Activated naive CD4-positive, alpha-beta T cell treated with anti-CD3 and anti-CD28 coated beads, Interleukin-2, amount 50 U/mL, for 24 hours (primary cell): Measurements from ENCODE around the gene ENG.

Experiments used
- H3K27ac Mint-ChIP-seq: one replicate; pipeline ENCODE4 v1.8.0; 2021; ENCODE audit warnings: mild to moderate bottlenecking, mixed read lengths
- H3K27me3 Mint-ChIP-seq: one replicate; pipeline ENCODE4 v1.8.0; 2021; ENCODE audit warnings: mixed read lengths
- H3K36me3 Mint-ChIP-seq: one replicate; pipeline ENCODE4 v1.8.0; 2021; ENCODE audit warnings: mixed read lengths
- H3K4me1 Mint-ChIP-seq: one replicate; pipeline ENCODE4 v1.8.0; 2021; ENCODE audit warnings: mixed read lengths
- H3K4me3 Mint-ChIP-seq: one replicate; pipeline ENCODE4 v1.8.0; 2021; ENCODE audit warnings: mild to moderate bottlenecking, mixed read lengths
- H3K9me3 Mint-ChIP-seq: one replicate; pipeline ENCODE4 v1.8.0; 2021; ENCODE audit warnings: mixed read lengths

Gene ENG

DNA sequence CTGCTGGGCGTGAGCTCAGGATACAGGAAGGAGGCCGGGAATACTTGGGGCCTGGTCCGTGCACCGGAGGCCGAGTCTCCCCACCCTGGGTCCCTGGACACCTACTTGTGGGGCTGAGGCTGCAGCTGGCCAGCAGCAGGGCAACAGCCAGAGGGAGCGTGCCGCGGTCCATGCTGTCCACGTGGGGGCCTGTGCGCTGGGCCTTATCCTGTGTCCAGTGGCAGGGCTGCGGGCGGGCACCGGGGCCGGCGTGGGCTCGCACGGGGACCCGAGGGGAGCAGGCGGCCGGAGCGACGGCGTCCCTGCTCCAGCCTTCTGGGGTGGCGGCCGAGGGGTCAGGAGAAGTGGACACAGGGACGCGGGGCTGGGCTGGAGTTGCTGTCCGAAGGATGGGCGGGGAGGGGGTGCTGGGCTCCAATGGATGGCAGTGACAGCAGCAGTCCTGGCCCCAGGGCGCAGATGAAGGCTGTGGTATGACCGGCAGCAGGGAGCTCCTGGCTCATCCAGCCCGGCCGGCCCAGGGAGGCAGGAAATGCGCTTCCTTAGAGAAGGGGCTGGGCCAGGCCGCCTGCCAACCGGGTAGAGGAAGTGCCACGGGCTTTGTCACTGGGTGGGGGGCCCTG, at the start of gene ENG:
TSS of gene ENG (minus strand) at position 475 of the 623 bp plus-strand sequence. CDS start at position 172, 303 bp downstream.
- no peaks in the 10 kb centered on the region for H3K27me3 Mint-ChIP-seq

DNA sequence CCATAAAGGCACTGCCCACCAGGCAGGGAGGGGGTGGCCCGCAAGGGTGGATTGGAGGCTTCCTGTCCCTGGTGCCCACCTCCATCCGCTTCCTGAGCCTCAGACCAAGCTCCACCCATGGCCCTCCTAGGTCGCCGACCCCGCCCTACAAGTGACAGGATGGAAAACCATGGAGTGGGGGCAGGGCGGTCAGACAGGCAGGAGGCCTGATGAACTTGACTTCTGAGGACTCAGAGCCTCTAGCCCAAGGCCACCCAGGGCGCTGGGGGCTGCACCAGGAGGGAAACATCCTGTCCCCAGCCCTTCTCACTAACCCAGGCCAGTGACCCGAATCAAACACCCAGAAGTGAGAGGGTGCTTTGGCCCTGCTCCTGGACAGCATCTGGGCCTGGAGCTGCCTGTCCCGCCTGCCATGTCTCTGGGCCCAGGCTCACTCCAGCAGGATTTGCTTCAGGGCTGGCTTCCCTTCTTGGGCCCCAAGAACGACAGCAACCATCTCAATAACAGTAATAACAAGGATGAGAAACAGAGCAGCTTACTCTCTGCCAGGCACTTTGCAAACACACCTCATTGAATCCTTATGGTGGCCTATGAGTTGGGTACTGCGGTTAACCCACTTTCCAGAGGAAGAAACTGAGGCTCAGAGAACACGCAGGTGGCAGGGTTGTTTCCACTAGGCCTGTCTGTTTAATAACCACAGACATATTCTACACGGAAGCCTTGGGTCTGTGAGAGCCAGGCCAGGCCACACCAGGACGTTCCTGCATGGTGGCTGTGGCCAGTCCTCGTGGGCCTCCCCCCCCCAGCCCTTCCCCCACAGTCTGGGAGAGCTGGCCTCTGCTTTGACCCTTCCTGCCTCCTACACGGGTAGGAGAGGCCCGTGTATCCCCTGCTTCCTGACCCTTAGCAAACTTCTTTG, 49.4 kb upstream of the ENG start:
- Mint-ChIP-seq H3K36me3 (no peaks in the 10 kb centered on the region), H3K9me3 (no peaks in the 10 kb centered on the region), H3K27ac (peak overlapping the region; percentile 99), H3K4me1 (peaks cover 59% of the 10 kb centered on the region), H3K4me3 (peak overlapping the region; percentile 89), H3K27me3 (no peaks in the 10 kb centered on the region)

More for the DNA sequence above, at the start of gene ENG:
- Mint-ChIP-seq H3K36me3 (peaks cover 4% of the 10 kb centered on the region), H3K4me1 (peaks cover 39% of the 10 kb centered on the region), H3K9me3 (no peaks in the 10 kb centered on the region), H3K27ac (peak within 1 kb of the TSS; percentile 92), H3K4me3 (peak within 1 kb of the TSS; percentile 90)

GRCh38 chr9:127899128-127899943, 44.9 kb upstream of the ENG start, which contains the start of gene ST6GALNAC6:
Gene ST6GALNAC6, minus strand, starts transcription at chr9:127899603. Its CDS starts 1,622 bp downstream, at chr9:127897981.
- peak within 1 kb of the TSS; percentile 90 for H3K4me3 Mint-ChIP-seq
- H3K4me1 Mint-ChIP-seq = peaks cover 42% of the 10 kb centered on the region
- no peaks in the 10 kb centered on the region for H3K9me3 Mint-ChIP-seq
- no peaks in the 10 kb centered on the region for H3K27me3 Mint-ChIP-seq
- H3K36me3 Mint-ChIP-seq = peaks cover 14% of the 10 kb centered on the region
- H3K27ac Mint-ChIP-seq = peak within 1 kb of the TSS; percentile 95

- peaks cover 22% of the 10 kb centered on the region for H3K36me3 Mint-ChIP-seq
- H3K4me3 Mint-ChIP-seq = peak overlapping the region; percentile 89
- no peaks in the 10 kb centered on the region for H3K9me3 Mint-ChIP-seq
Observed at GRCh38 chr9:127898433-127899127, 44.1 kb upstream of the ENG start.

GRCh38 chr9:127897193-127897692, 42.8 kb upstream of the ENG start:
- no peaks in the 10 kb centered on the region for H3K27me3 Mint-ChIP-seq
- peaks cover 33% of the 10 kb centered on the region for H3K36me3 Mint-ChIP-seq
- peak overlapping the region; percentile 54 for H3K4me3 Mint-ChIP-seq
- H3K9me3 Mint-ChIP-seq = no peaks in the 10 kb centered on the region
- H3K4me1 Mint-ChIP-seq = peaks cover 35% of the 10 kb centered on the region
- H3K27ac Mint-ChIP-seq = no peak overlapping the region

More at GRCh38 chr9:127898433-127899127, 44.1 kb upstream of the ENG start:
- peak overlapping the region; percentile 95 for H3K27ac Mint-ChIP-seq
- peaks cover 41% of the 10 kb centered on the region for H3K4me1 Mint-ChIP-seq
- H3K27me3 Mint-ChIP-seq = no peaks in the 10 kb centered on the region

DNA sequence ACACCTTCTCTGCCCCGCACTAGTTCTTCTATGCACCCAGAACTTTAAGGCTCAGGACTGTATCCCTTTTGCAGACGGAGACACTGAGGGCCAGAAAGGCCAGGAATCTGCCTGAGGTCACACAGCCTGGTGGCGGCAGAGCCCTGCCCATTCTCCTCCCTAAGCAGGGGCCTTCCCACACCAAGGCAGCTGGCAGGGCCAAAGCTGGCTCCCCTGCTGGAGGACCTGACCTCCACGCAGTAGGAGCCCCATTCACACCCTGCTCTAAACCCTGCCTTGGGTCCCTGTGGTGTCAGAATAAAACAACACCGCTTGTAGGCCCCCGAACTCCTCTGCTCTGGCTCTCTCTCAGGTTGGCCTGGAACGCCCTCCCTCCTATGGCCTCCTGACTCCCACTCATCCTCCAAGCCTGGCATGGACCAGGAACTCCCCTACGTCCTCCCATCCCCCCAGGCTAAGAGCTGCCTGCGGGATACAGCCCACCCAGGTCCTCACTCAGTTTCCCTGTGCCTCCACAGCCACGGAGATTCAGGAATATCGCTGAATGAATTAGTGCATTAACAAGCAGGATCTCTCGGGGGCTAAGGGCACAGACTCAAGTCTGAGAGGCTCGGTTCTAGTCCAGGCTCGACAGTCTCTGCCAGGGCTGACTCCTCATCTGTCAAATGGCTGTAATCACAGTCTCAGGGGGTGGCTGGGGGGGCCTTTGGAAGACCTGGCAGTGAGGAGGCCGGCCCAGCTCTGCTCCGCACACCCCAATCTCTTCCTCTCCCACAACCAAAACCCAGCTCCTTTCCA, 42.1 kb upstream of the ENG start:
- Mint-ChIP-seq H3K4me3 (no peak overlapping the region), H3K36me3 (peaks cover 33% of the 10 kb centered on the region)

GRCh38 chr9:127895811-127896210, 41.4 kb upstream of the ENG start:
- no peak overlapping the region for H3K27ac Mint-ChIP-seq
- H3K27me3 Mint-ChIP-seq = no peaks in the 10 kb centered on the region
- H3K36me3 Mint-ChIP-seq = peaks cover 33% of the 10 kb centered on the region
- no peaks in the 10 kb centered on the region for H3K9me3 Mint-ChIP-seq
- peaks cover 24% of the 10 kb centered on the region for H3K4me1 Mint-ChIP-seq
- H3K4me3 Mint-ChIP-seq = no peak overlapping the region

More for the DNA sequence above, 42.1 kb upstream of the ENG start:
- Mint-ChIP-seq H3K9me3 (no peaks in the 10 kb centered on the region), H3K27me3 (no peaks in the 10 kb centered on the region), H3K4me1 (peaks cover 29% of the 10 kb centered on the region), H3K27ac (no peak overlapping the region)

- H3K4me3 Mint-ChIP-seq = no peak overlapping the region
- H3K27ac Mint-ChIP-seq = no peak overlapping the region
- no peaks in the 10 kb centered on the region for H3K9me3 Mint-ChIP-seq
- peaks cover 16% of the 10 kb centered on the region for H3K4me1 Mint-ChIP-seq
- no peaks in the 10 kb centered on the region for H3K27me3 Mint-ChIP-seq
- peaks cover 34% of the 10 kb centered on the region for H3K36me3 Mint-ChIP-seq
Observed at GRCh38 chr9:127893392-127893791, 38.9 kb upstream of the ENG start.

GRCh38 chr9:127892831-127893230, 38.4 kb upstream of the ENG start:
- H3K27me3 Mint-ChIP-seq = no peaks in the 10 kb centered on the region
- peaks cover 34% of the 10 kb centered on the region for H3K36me3 Mint-ChIP-seq
- H3K4me3 Mint-ChIP-seq = no peak overlapping the region
- peak overlapping the region; percentile 38 for H3K27ac Mint-ChIP-seq
- peaks cover 11% of the 10 kb centered on the region for H3K4me1 Mint-ChIP-seq
- no peaks in the 10 kb centered on the region for H3K9me3 Mint-ChIP-seq

DNA sequence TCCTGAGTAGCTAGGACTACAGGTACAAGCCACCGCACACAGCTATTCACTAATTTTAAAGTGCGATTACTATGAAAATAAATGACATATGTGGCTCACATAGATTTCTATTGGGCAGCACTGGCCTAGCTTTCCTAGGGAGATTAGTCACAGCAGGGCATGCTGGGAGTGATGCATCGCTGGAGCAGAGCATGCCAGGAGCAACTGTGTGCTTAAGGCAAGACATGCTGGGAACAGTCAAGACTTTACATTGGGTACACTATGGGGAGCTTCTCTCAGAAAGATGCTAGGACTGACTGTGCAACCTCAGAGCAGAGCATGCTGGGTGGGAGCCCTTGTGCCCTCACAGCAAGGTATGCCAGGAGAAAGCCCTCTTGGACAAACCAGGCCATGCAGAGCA, 35.6 kb upstream of the ENG start:
- no peaks in the 10 kb centered on the region for H3K9me3 Mint-ChIP-seq
- no peak overlapping the region for H3K27ac Mint-ChIP-seq
- H3K36me3 Mint-ChIP-seq = peaks cover 27% of the 10 kb centered on the region
- no peak overlapping the region for H3K4me3 Mint-ChIP-seq
- peaks cover 8% of the 10 kb centered on the region for H3K4me1 Mint-ChIP-seq
- no peaks in the 10 kb centered on the region for H3K27me3 Mint-ChIP-seq

GRCh38 chr9:127887792-127888191, 33.3 kb upstream of the ENG start:
- no peaks in the 10 kb centered on the region for H3K9me3 Mint-ChIP-seq
- H3K27ac Mint-ChIP-seq = no peak overlapping the region
- H3K27me3 Mint-ChIP-seq = no peaks in the 10 kb centered on the region
- peaks cover 5% of the 10 kb centered on the region for H3K4me1 Mint-ChIP-seq
- peaks cover 10% of the 10 kb centered on the region for H3K36me3 Mint-ChIP-seq
- H3K4me3 Mint-ChIP-seq = no peak overlapping the region

GRCh38 chr9:127886401-127886972, 32.0 kb upstream of the ENG start:
- Mint-ChIP-seq H3K27me3 (no peaks in the 10 kb centered on the region), H3K4me3 (no peak overlapping the region), H3K36me3 (peaks cover 6% of the 10 kb centered on the region), H3K27ac (peak overlapping the region; percentile 23), H3K9me3 (no peaks in the 10 kb centered on the region), H3K4me1 (peaks cover 5% of the 10 kb centered on the region)

DNA sequence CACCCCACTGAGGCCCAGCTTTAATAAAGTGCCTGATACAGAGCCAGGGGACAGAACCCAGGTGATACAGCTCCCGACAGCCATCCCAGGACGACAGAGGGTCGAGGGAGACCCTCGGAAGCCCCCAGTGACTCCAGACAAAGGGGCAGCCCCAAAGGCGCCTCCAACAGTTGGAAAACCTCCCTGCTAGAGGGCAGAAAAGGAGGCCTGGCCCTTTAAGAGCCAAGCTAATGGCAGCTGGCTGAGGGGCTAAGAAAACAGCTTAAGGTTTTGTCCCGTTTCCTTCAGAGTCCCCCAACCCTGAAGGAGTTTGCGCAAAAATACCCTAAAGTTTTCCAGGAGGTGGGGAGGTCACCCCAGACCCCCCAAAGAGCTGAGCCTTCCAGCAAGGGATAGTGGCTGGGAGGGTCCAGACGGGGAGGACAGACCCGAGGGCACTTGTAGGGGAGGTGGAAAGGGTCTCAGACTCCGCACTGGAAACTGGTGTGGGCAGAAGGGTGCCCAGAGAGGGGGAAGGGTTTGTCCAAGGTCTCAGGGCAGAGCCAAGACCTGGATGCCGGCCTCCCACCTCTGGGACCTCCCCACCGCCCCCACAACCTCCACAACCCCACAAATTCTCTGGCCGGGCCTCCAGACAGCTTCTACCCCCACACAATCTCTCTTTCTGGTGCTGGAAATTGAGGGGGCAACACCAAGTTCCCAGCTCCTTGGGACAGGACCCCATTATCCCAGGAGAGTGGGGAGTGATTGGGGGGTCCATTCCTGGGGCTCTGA, 31.2 kb upstream of the ENG start:
- Mint-ChIP-seq H3K4me3 (no peak overlapping the region), H3K27me3 (no peaks in the 10 kb centered on the region), H3K4me1 (peaks cover 5% of the 10 kb centered on the region), H3K36me3 (peaks cover 7% of the 10 kb centered on the region), H3K27ac (no peak overlapping the region), H3K9me3 (no peaks in the 10 kb centered on the region)
